Measurements from ENCODE around the gene BEX4.

The BEX4 gene

DNA sequence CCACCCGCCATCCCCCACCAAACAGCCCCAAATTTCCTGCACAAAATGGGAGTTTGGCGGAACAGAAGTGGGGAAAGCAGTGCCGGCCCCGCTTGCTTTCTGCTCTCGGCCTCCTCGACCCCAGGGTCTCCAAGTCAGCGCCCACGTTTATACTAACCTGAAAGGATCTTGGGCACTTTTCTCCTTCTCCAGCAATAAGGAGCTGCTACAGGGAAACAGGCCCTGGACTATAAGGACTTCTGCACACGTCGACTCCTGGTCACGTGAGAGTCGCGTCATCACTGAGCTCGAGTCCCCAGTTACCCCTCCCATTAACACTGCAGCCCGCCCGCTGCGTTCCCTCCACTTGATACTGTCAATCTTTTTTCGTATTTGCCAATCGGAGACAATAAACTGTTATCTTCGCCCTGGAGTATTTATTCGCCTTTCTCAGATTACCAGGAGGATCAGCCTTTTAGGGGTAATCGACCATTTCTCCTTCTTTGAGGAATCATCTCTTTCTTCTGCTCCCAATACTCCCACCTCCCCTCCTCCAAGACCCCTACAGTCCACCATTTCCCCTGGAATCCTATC lies 40.1 kb downstream of the BEX4 start, which contains the start of gene TCEAL8:
TSS of gene TCEAL8 (minus strand) at position 235 of the 573 bp plus-strand sequence. CDS start 1,176 bp downstream, outside the sequence.
- TF ChIP-seq, protein P1, sequence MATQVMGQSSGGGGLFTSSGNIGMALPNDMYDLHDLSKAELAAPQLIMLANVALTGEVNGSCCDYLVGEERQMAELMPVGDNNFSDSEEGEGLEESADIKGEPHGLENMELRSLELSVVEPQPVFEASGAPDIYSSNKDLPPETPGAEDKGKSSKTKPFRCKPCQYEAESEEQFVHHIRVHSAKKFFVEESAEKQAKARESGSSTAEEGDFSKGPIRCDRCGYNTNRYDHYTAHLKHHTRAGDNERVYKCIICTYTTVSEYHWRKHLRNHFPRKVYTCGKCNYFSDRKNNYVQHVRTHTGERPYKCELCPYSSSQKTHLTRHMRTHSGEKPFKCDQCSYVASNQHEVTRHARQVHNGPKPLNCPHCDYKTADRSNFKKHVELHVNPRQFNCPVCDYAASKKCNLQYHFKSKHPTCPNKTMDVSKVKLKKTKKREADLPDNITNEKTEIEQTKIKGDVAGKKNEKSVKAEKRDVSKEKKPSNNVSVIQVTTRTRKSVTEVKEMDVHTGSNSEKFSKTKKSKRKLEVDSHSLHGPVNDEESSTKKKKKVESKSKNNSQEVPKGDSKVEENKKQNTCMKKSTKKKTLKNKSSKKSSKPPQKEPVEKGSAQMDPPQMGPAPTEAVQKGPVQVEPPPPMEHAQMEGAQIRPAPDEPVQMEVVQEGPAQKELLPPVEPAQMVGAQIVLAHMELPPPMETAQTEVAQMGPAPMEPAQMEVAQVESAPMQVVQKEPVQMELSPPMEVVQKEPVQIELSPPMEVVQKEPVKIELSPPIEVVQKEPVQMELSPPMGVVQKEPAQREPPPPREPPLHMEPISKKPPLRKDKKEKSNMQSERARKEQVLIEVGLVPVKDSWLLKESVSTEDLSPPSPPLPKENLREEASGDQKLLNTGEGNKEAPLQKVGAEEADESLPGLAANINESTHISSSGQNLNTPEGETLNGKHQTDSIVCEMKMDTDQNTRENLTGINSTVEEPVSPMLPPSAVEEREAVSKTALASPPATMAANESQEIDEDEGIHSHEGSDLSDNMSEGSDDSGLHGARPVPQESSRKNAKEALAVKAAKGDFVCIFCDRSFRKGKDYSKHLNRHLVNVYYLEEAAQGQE (IDR thresholded peaks at IDR 0.05; ENCODE audit: insufficient read depth in 1 of 2, low read depth in 2 of 2, low read length in 2 of 2): no peak
- TF ChIP-seq POLR2AphosphoS5 (IDR thresholded peaks at IDR 0.05; ENCODE audit: low read depth, low read length) (no peak), FOXP2 (optimal IDR thresholded peaks at IDR 0.05; ENCODE audit: borderline replicate concordance, extremely low read depth, extremely low read length, insufficient read depth) (no peak), TAF1 (IDR thresholded peaks at IDR 0.05; ENCODE audit: borderline replicate concordance, insufficient read depth, low read length) (no peak), SIN3A (IDR thresholded peaks at IDR 0.05; ENCODE audit: borderline replicate concordance, insufficient read depth, low read length) (no peak)

DNA sequence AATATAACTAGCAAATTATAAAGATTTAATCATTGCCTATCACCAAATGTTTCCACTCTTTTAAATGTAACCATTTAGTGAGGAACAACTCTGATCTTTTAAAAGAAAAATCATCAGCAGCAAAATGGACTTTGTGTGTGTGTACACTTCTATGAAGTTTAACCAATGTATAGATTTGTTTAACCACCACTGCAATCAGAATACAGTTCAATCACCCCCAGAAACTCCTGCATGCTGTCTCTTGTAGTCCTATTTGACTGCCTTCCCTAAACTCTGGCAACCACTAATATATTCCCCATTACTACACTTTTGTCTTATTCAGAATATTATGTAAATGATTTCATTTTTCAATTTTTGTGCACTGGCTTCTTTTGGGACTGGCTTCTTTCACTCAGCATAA lies 41.7 kb downstream of the BEX4 start:
- TF ChIP-seq POLR2AphosphoS5 (IDR thresholded peaks at IDR 0.05; ENCODE audit: low read depth, low read length): no peak
- TF ChIP-seq, protein P1 (IDR thresholded peaks at IDR 0.05; ENCODE audit: insufficient read depth in 1 of 2, low read depth in 2 of 2, low read length in 2 of 2): no peak

DNA sequence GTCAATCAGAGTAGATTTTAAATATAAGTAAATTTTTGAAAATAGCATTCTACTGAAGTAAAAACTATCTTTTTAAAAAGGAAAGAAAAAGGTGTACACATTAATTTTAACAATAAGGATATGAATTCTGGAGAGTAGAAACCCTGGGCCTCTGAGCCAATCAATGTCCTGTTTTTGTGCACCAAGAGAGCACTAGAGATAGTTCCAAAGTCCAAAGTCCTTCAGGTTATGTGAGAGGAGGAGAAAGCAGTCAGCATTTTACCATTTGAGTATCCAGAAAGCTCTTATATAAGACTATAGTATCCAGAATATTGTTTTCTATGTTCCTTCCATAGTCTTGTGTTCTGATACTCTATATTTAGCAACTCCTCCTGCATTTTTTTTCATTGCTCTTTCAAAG lies 43.4 kb downstream of the BEX4 start:
- TF ChIP-seq TAF1 (IDR thresholded peaks at IDR 0.05; ENCODE audit: borderline replicate concordance, insufficient read depth, low read length) (no peak), FOXP2 (optimal IDR thresholded peaks at IDR 0.05; ENCODE audit: borderline replicate concordance, extremely low read depth, extremely low read length, insufficient read depth) (no peak), SIN3A (IDR thresholded peaks at IDR 0.05; ENCODE audit: borderline replicate concordance, insufficient read depth, low read length) (no peak), POLR2AphosphoS5 (IDR thresholded peaks at IDR 0.05; ENCODE audit: low read depth, low read length) (no peak)
- TF ChIP-seq, protein P1 (IDR thresholded peaks at IDR 0.05; ENCODE audit: insufficient read depth in 1 of 2, low read depth in 2 of 2, low read length in 2 of 2): no peak

Data from PFSK-1 (cell line).